Measurements from ENCODE around the gene OTX2.

OTX2 gene

GRCh38 chr14:56810147-56810719 is at the start of gene OTX2:
Gene OTX2 (minus strand): TSS chr14:56810479. CDS start chr14:56805456, 5,023 bp downstream.
- no peak for DNase-seq

- DNase-seq = no peak
Observed at GRCh38 chr14:56858422-56858821, 48.1 kb upstream of the OTX2 start.

GRCh38 chr14:56857216-56857615 is 46.9 kb upstream of the OTX2 start:
- no peak for DNase-seq

- peak; percentile 62 for DNase-seq
Observed at GRCh38 chr14:56855891-56856461, 45.7 kb upstream of the OTX2 start.

- no peak for DNase-seq
Observed at GRCh38 chr14:56854325-56854724, 44.0 kb upstream of the OTX2 start.

- no peak for DNase-seq
Observed at GRCh38 chr14:56846970-56847930, 37.0 kb upstream of the OTX2 start.

- DNase-seq = no peak
Observed at GRCh38 chr14:56844406-56845002, 34.2 kb upstream of the OTX2 start.

- no peak for DNase-seq
Observed at GRCh38 chr14:56841611-56842010, 31.3 kb upstream of the OTX2 start.

GRCh38 chr14:56840221-56840620 is 29.9 kb upstream of the OTX2 start:
- DNase-seq = no peak

GRCh38 chr14:56829151-56829550 is 18.9 kb upstream of the OTX2 start:
- no peak for DNase-seq

GRCh38 chr14:56826214-56826613 is 15.9 kb upstream of the OTX2 start:
- DNase-seq = no peak

- DNase-seq = no peak
Observed at GRCh38 chr14:56821805-56822610, 11.7 kb upstream of the OTX2 start.

GRCh38 chr14:56821177-56821576 is 10.9 kb upstream of the OTX2 start:
- DNase-seq = no peak

GRCh38 chr14:56817396-56817921 is 7.2 kb upstream of the OTX2 start:
- no peak for DNase-seq

- no peak for DNase-seq
Observed at GRCh38 chr14:56816574-56817391, 6.5 kb upstream of the OTX2 start.

- DNase-seq = no peak
Observed at GRCh38 chr14:56815745-56816144, 5.5 kb upstream of the OTX2 start.

GRCh38 chr14:56814969-56815700 is 4.9 kb upstream of the OTX2 start:
- DNase-seq = no peak

- no peak for DNase-seq
Observed at GRCh38 chr14:56814519-56814959, 4.3 kb upstream of the OTX2 start.

GRCh38 chr14:56813143-56813551 is 2.9 kb upstream of the OTX2 start:
- DNase-seq = no peak

GRCh38 chr14:56812364-56813141 is 2.3 kb upstream of the OTX2 start:
- no peak for DNase-seq

All from NCI-H2107 (cell line).